HG03064 (cell line): ENCODE data around the gene DCAF5.
"Not testable (repeated sequence)": the region's sequence is repeated elsewhere in the genome, so short reads cannot be mapped to it uniquely, and the experiment has no call there.

Experiments used
- ATAC-seq: cut with Tn5 transposase; IDR thresholded peaks from one replicate; pipeline ENCODE4 v1.9.1; 2021; ENCODE audit warnings: low read depth; ENCODE audit not compliant: unreplicated experiment

Gene DCAF5

DNA sequence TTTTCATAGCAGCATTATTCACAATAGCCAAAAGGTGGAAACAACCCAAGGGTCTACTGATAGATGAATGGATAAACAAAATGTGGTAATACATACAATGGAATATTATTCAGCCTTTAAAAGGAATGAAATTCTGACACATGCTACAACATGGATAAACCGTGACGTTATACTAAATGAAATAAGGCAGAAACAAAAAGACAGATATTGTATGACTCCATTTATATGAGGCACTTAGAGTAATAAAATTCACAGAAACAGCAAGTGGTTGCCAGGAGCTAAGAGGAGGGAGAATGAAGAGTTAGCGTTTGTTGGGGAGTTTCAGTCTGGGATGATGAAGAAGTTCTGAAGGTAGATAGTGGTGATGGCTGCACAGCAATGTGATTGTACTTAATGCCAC, 76.6 kb downstream of the DCAF5 start:
- no peak for ATAC-seq

DNA sequence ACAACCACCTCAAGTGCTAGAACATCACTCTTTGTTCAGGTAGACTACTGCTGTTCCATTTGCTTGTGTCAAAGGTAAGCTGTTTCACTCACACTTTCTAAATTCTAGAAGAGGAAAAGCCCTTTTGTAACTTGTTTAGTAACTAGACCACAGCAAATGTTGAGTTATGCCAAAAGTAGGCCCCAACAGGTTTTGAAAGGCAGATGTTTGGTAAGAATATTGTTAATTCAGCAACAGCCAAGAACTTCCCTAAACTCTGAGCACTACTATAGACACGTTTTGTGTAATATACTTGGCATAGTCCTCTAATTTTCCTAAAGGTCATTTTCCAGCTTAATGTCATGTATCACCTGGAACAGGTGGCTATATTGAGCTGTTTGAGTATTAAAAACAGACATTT, 79.0 kb downstream of the DCAF5 start:
- ATAC-seq = no peak

DNA sequence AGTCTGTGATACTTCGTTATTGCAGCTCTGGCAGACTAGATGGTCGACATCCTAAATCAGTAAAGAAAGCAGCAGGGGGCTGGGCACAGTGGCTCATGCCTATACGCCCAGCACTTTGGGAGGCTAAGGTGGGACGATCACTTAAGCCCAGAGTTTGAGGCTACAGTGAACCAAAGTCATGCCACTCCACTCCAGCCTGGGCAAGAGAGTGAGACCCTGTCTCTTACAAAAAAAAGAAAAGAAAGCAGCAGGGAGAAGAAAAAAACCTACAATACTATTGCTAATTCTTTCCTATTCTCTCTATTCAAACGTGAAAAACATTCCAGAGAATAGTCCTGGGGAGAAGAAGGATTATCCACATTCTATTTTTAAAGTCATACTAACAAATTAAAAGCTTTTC, 79.5 kb downstream of the DCAF5 start:
- no peak for ATAC-seq

DNA sequence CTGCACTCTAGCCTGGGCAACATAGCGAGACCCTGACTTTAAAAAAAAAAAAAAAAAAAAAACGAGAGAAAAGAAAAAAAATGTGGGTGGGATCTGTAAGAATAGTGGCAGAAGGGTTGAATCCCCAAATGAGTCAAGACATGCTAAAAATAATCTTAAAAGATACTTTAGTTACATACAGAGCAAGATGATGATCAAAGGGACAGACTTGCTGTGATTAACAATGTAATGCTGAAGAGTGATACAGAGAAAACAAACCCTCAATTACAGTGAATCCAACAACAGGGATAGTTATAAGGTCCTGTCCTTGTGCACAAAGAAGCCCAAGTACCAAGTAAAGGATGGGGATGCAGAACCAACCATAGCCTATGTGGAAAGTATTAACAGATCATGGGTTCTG, 80.3 kb downstream of the DCAF5 start:
- no peak for ATAC-seq

DNA sequence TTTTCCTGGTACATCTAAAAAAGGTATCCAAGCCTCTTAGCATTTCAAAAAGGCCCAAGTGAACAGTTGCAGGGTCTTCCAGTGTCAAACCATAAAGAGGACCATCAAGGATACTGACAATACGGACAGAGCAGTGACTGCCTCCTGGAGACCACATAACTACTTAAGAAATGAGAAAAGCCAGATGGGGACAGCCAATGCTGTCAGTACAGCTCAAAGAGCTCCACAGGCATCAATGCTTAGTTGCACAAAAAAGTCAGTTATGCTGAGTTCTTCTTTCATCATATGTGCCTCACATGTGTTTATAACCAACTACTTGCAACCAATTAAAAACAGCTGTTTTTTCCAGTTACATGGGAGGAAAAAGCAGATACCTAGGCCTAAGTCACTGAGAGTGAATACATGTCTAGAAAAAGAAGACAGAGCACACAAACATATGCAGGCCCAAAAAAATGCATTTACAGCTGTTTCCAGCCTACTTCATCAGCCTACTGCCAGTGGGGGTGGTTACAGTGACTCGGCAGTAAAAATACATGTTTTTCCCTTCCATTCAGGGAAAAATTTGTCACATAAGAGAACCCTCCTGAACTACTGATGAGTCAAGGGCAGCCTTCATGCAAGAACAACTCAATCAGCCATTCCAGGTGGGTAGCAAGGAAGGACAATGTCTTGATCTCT, 84.0 kb downstream of the DCAF5 start:
- no peak for ATAC-seq

DNA sequence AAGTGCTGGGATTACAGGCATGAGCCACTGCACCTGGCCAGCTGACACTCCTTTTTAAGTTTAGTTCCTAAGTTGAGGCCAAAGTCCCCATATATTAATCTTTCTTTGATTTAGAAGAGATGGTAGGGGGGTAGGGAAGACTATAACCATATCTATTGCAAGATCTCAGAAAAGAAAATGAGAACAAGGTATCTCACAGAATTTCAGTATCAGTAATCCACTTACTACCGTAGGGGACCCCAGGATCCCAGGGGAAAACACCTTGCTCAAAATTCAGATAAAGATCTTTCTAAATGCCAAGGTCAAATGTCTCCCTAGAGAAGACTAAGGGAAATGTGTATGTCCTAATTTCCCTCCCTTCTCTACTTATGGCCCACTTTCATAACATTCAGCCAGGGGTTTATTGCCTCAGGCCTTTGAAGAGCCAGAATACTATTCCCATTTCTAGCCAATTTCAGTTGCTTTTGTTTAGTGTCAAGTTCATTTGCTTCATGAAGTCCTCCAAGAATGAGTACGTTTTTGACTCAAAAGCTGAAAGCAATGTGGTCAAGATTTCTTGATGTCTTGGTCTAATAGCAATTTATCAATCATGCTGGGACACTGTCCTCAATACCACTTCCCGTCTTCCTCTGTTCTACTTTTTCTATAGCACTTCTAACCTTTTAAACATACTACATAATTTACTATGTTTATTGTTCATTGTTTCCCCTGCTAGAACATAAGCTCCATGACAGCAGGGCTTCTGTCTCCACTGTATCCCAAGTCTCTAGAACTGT, 86.3 kb downstream of the DCAF5 start:
- ATAC-seq = no peak

DNA sequence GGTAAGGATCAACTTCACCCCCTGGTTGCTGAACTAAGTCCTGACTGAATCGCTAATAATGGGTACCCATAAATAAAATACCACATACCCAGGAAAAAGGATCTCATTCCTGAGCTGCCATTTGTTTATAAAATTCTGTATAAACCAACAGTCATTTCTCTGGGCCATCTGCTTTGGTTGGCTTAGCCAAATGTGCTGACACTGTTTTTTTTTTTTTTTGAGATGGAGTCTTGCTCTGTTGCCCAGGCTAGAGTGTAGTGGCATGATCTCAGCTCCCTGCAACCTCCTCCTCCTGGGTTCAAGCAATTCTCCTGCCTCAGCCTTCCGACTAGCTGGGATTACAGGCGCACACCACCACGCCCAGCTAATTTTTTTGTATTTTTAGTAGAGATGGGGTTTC, 87.0 kb downstream of the DCAF5 start:
- not testable (repeated sequence) for ATAC-seq

DNA sequence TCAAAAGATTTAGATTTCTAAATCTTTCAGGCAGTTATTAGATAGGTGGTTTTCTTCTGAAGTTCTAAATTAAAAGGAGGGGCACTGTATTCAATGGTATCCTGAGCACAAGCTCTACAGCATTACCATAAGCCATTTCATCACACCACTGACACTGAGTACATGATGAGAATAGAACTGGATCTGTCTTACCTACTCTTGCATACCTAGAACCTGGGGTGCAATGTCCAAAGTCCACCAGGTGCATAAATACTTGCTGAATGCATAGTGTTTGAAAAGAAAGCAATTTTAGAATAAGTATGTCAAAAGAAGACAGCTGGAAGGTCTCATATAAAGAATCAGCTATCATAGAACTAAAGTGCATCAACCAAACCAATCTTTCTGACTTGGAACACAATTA, 88.3 kb downstream of the DCAF5 start:
- ATAC-seq = no peak

DNA sequence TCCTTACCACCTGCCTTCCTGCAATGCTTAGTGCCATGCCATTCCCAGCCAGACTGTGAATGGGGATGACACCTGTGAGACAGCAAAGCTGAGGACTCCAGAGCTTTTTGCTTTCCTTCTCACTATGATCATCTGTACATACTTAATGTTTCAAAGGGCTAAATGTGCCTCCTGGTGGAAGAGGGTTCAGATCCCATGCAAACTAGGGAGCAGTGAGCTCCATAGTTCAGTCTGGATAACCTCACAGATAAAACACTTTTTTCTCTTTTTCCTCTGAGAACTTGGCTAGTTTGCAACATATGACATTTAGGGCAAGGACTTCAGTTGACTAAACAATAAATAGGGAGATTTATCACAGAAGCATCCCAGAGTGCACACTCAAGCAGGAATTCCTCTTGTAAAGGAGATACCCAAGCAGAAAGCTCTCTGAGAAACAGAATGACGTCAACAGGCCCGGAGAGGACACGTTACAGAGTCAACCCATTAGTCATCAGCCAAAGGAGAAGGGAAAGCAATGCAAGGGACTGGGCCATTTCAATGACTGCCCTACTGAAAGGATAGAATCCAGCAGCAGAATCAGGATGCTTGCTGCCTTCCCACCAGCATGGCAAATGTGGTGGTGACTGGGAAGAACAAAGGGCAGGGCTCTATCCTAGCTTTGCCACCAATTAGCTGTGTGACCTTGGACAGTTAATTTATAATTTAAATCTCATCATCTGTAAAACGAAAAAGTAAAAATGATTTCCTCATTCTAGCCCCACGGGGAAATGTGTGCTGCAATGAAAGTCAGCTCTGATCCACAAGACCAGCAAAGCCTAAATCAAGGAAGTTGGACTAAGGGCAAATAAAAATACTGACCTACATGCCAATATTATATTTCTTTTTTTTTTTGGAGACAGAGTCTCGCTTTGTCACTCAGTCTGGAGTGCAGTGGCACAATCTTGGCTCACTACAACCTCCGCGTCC, 93.0 kb downstream of the DCAF5 start:
- ATAC-seq = no peak

DNA sequence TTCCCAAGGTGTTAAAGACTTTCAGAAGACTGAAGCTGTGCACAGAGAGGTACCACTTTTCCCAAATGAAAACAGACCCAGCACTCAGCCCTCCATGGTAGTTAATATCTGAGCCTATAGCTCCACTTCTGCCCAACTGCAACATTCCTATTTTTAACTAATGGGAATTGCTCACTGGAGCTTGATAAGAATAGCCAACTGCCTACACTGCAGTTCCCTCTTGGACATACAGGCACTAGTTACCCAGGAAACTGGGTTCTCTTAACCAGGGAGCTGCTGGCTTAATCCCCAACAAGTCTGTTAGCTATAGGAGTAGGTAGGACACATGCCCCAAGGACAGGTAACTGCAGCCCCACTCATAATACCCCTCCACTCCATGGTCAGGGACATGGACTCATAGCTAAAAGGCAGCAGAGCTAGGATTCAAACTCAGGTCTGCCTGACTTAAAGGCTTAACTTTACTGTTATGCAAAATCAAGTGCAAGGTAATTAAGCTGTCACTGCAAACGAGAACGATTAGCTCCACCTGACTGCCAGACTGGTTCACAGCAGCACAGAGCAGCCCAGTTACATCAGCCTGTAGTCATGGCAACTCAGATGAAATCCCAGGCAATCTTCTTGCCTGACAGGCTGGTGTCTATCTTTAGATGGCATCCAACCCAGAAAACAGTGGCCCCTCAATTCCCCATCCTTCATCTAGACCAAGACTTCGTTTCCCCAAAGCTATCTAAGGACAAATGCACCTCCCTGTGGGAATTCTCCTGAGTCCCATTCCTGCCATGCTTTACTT, 96.7 kb downstream of the DCAF5 start:
- ATAC-seq = no peak

DNA sequence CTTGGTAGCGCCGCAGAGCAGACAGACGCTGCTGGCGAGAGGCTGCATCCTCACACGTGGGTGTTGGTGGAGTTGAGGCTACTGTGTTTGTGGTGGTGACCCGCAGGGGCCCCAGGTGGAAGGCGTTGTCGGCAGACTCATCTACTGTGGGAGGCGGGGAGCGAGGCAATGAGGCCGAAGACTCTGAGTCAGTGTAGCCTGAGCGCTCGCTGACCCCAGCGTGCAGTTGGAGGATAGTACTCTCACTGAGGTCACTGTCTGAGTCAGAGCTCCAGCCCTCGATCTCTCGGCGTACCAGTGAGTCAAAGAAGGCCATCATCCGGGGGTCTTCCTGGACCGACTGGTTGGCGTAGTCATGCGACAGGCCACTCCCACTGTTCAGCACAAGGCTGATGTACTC, 97.8 kb downstream of the DCAF5 start:
- no peak for ATAC-seq

DNA sequence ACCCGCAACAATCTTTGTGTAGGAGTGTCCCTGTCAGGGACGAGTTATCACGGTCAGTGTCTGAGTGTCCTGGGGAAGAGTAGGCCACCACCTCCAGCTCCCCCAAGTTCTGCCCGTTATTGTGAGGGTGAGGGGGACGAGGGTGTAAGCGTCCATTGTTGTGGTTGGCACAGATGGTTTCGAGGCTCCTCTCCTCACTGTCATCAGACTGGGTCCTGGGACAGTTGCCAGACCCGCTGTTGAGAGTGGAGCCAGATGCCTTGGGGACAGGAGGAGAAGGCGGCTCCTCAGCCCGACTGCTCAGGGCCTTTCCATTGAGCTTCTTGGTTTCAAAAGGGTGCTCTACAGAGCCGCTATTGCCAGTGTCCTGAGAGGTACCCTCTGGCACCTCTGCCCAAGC, 98.9 kb downstream of the DCAF5 start:
- ATAC-seq = no peak

DNA sequence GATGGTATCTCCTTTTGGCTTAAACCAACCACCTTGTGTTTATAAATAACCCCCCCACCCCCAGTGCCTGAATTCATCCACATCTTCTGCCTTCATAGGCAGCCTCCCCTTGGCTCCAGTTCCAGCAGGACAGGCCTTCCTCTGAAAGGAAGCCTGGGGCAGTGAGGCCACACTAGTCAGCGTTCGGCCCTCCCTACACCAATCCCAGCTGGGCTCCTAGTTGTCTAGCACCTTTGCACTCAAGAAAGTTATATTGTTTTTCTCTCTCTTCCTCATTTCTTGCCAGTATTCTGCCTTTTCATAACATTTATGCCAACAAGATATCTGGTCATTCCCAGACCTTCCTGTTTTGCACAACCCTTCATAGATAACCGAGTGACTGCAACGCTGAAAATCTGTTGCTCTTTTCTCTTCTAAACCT, 100.7 kb downstream of the DCAF5 start:
- no peak for ATAC-seq

DNA sequence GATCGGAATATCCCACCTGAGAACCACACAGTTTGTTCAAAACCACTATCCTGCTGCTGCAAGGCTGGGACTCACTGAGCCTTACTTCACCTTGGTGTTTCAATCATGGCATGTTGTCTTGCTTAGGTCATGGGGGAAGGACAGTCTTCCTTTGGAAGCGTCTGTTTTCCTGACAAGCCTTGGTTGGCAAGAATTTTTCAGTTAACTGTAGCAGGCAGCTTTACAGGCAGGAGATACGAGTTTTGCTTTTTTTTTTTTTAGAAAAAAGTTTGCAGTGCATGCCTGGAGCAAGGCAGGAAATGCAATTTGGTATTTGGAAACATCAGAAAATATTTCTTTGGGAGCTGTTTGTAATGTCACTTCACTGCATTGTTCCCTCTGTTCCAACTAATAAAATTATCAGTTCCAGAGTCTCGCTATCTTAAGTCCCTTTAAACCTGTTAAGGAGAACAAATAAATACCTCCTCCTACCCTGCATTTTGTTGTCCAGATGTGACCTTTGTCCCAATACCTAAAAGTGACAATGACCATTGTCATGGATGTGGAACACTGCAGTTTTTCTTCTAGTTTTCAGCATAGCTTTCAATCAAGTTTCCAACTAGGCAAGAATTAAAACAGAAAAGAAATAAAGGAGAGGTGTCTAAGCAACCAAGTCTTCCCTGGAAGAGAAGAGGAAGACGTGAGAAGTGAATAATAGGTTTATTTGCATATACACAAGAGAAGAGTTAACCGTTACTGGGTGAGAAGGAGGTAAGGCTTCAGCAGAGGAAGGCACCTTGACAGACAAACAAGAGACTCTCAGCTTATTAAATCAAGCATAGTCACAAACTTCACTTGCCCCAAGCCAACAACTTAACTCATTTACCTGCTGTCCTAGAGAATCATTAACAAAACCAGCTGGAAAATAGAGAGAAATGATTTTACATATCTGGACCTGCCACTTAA, 102.4 kb downstream of the DCAF5 start:
- ATAC-seq = no peak

DNA sequence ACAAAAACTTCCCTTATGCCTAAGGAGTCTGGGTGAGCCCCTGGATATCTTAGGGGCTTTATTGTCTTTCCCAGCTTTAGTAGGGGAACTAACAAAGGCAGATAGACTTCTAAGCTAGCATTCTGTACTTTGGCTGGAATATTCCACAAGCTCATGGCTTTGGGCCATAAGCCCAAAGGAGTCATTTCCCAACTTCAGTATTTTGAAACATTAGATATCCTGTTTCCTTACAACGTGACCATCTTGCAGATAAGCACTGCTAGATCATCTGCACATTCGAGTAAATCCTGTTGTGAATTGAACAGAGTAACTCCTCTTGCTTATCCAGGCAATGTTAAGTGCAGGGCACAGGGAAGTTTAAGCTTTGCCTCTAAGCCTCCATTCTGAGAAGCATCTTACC, 103.2 kb downstream of the DCAF5 start:
- no peak for ATAC-seq

DNA sequence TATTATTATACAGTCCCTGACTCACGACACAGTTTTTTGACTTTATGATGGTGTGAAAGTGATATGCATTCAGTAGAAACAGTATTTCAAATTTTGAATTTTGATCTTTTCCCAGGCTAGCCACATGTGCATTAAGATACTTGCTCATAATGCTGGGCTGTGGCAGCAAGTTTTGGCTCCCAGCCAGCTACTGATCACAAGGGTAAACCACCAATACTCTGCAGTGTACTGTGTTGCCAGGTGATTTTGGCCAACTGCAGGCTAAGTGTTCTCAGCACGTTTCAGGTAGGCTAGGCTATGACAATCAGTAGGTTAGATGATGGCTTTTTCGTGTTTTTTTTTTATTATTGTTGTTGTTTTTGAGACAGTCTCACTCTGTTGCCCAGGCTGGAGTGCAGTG, 104.5 kb downstream of the DCAF5 start:
- no peak for ATAC-seq

DNA sequence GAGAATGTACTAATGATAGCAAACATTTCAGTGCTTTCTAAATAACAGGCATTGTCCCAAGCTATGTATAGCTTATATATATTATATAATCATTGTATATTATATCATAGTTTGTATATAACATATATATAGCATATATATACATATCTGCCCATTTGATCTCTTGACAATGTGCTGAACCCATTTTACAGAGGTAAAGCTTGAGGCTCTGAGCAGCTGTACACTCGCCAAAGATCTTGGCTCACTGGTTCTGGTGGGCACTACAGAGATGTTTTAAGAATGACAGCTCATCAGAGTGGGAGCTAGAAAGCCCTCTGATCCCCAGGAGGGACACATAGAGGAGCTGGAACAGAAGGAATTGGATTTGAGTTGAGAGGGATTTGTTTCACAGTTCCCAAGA, 105.7 kb downstream of the DCAF5 start:
- no peak for ATAC-seq

DNA sequence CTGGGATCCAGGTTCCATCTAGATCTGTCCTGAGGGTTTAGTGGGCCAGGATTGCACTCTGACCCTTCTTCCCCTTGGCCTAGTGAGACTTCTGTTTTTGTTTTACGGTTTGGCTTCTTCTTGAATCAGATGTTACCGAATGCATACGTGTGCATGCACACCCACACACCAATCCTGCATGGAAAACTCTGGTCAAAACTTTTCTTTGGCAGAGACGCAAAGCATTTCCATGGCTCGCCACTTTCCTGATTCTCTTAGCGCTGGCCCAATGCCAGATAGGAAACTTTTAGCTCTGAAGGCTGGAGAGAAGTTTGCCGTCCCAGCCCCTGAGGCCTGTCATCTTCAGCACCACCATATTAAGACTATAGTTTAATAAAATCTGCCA, 106.5 kb downstream of the DCAF5 start:
- no peak for ATAC-seq

DNA sequence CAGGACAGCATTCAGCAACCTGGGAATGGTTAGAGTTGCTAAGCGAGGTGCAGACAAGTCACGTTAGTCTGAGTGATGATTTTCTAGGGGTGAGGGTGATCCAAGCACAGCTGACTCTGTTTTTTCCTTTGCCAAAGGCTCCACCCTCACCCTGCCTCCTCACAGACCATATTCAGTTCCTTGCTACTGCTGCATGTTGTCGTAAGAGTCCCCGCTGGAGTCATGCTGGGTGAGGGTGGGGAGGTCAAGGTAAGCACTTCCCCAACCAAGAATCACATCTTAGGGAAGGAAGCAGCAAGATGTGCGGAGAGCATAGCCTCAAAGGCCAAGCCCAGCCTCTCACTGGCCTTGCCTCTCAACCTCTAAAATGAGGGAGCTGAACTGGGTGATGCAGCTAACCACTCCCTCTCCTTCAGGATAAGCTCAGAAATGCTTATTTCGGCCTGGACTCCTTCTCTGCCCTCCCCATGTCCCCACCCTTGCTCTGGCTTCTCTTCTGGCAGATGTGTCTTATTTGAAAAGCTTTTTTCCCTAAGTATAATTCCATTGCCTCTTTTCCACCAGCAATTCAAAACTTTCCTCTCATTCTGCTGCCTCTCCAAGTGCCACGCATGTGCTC, 107.0 kb downstream of the DCAF5 start:
- ATAC-seq = no peak
